DOHH2 (cell line): ENCODE measurements around the gene ATG14.

Experiments used
- H3F3A ChIP-seq: fragments of 200-600 bp; sonication (generic), shearing (Covaris generic); 2 replicates; pipeline ENCODE4 v1.6.0; 2016; ENCODE audit warnings: antibody characterized with exemption, mild to moderate bottlenecking; ENCODE audit not compliant: control insufficient read depth, insufficient read depth
- H3K27ac ChIP-seq: fragments of 200-600 bp; sonication (generic); 2 replicates; pipeline ENCODE4 v1.5.1; 2014; ENCODE audit warnings: low read depth, mild to moderate bottlenecking, low read length, moderate library complexity
- H3K27me3 ChIP-seq: fragments of 200-600 bp; sonication (generic); 2 replicates; pipeline ENCODE4 v1.6.1; 2014; ENCODE audit warnings: mild to moderate bottlenecking, low read length, mixed read lengths; ENCODE audit not compliant: control insufficient read depth
- H3K36me3 ChIP-seq: fragments of 200-600 bp; sonication (generic); 2 replicates; pipeline ENCODE4 v1.6.1; 2014; ENCODE audit warnings: mild to moderate bottlenecking, low read length, moderate library complexity, mixed read lengths; ENCODE audit not compliant: control insufficient read depth
- H3K4me1 ChIP-seq: fragments of 200-600 bp; sonication (generic); 2 replicates; pipeline ENCODE4 v1.6.1; 2014; ENCODE audit warnings: mild to moderate bottlenecking, low read length, mixed read lengths; ENCODE audit not compliant: control insufficient read depth
- H3K4me2 ChIP-seq: fragments of 200-600 bp; sonication (generic); 2 replicates; pipeline ENCODE4 v1.6.0; 2014; ENCODE audit warnings: mild to moderate bottlenecking, low read length, moderate library complexity
- H3K4me3 ChIP-seq: fragments of 200-600 bp; sonication (generic); 2 replicates; pipeline ENCODE4 v1.5.1; 2014; ENCODE audit warnings: mild to moderate bottlenecking, low read length, mixed read lengths
- H3K79me2 ChIP-seq: fragments of 200-600 bp; sonication (generic); 2 replicates; pipeline ENCODE4 v1.6.1; 2014; ENCODE audit warnings: mild to moderate bottlenecking, low read length, mixed read lengths; ENCODE audit not compliant: control insufficient read depth
- H3K9me2 ChIP-seq: fragments of 200-600 bp; sonication (generic); replicated peaks from 2 replicates; pipeline ENCODE4 v1.6.1; 2014; ENCODE audit warnings: mild to moderate bottlenecking, low read length, mixed read lengths; ENCODE audit not compliant: control insufficient read depth
- H3K9me3 ChIP-seq: fragments of 200-600 bp; sonication (generic); 2 replicates; pipeline ENCODE4 v1.6.1; 2014; ENCODE audit warnings: antibody characterized with exemption, low read length, mixed read lengths; ENCODE audit not compliant: control insufficient read depth, insufficient read depth
- H4K20me1 ChIP-seq: fragments of 200-600 bp; sonication (generic); 2 replicates; pipeline ENCODE4 v1.6.0; 2014; ENCODE audit warnings: low read depth, mild to moderate bottlenecking, antibody characterized with exemption, low read length, moderate library complexity; ENCODE audit not compliant: control insufficient read depth, insufficient read depth
- CTCF ChIP-seq: fragments of 200-600 bp; sonication (generic); IDR thresholded peaks from one replicate; pipeline ENCODE4 v1.5.1; 2014; ENCODE audit warnings: antibody characterized with exemption, mild to moderate bottlenecking, low read depth, low read length; ENCODE audit not compliant: poor library complexity, severe bottlenecking
- EZH2phosphoT487 ChIP-seq: fragments of 200-600 bp; sonication (generic); IDR thresholded peaks from 2 replicates; pipeline ENCODE4 v1.6.1; 2017; ENCODE audit warnings: borderline replicate concordance, mild to moderate bottlenecking, antibody characterized with exemption, low read length, moderate library complexity, mixed read lengths

Gene ATG14

GRCh38 chr14:55329999-55330710 lies 81.5 kb downstream of the ATG14 start:
- no peak overlapping the region for H3K4me2 ChIP-seq
- H3K79me2 ChIP-seq, result peaks cover 76% of the 10 kb centered on the region
- peaks cover 15% of the 10 kb centered on the region for H4K20me1 ChIP-seq
- H3K36me3 ChIP-seq, result no peaks in the 10 kb centered on the region
- no peaks in the 10 kb centered on the region for H3K9me3 ChIP-seq
- H3K4me1 ChIP-seq, result peaks cover 20% of the 10 kb centered on the region
- H3K4me3 ChIP-seq, result no peak overlapping the region
- H3K9me2 ChIP-seq, result no peaks in the 10 kb centered on the region
- no peaks in the 10 kb centered on the region for H3K27me3 ChIP-seq
- peaks cover 10% of the 10 kb centered on the region for H3F3A ChIP-seq
- TF ChIP-seq EZH2phosphoT487, result no peak
- no peak for TF ChIP-seq CTCF
- H3K27ac ChIP-seq, result no peak overlapping the region

GRCh38 chr14:55328317-55328716 lies 83.3 kb downstream of the ATG14 start:
- Histone ChIP-seq H3F3A (peaks cover 10% of the 10 kb centered on the region), H3K79me2 (peaks cover 68% of the 10 kb centered on the region), H4K20me1 (peaks cover 11% of the 10 kb centered on the region), H3K4me2 (no peak overlapping the region), H3K27me3 (no peaks in the 10 kb centered on the region), H3K4me3 (no peak overlapping the region), H3K9me2 (no peaks in the 10 kb centered on the region), H3K27ac (no peak overlapping the region), H3K4me1 (peaks cover 20% of the 10 kb centered on the region), H3K9me3 (no peaks in the 10 kb centered on the region), H3K36me3 (no peaks in the 10 kb centered on the region)
- TF ChIP-seq CTCF (no peak), EZH2phosphoT487 (no peak)

GRCh38 chr14:55327179-55327578 lies 84.5 kb downstream of the ATG14 start:
- TF ChIP-seq EZH2phosphoT487 (no peak), CTCF (no peak)
- Histone ChIP-seq H3K9me3 (no peaks in the 10 kb centered on the region), H3K79me2 (peaks cover 60% of the 10 kb centered on the region), H3K27me3 (no peaks in the 10 kb centered on the region), H3K4me2 (peak overlapping the region; percentile 28; the same call in 1 of the 2 replicates), H3K27ac (no peak overlapping the region), H4K20me1 (peaks cover 11% of the 10 kb centered on the region), H3K36me3 (no peaks in the 10 kb centered on the region), H3K4me3 (no peak overlapping the region), H3K4me1 (peaks cover 20% of the 10 kb centered on the region), H3K9me2 (no peaks in the 10 kb centered on the region), H3F3A (peaks cover 10% of the 10 kb centered on the region)
